SH-SY5Y (cell line): ENCODE results near the gene ZYX.

Source experiments
- GATA2 ChIP-seq: IDR thresholded peaks from 2 replicates; pipeline ENCODE4 v1.6.1; 2011; ENCODE audit warnings: mild to moderate bottlenecking, low read depth, low read length
- GATA3 ChIP-seq: IDR thresholded peaks from 2 replicates; pipeline ENCODE4 v1.6.1; 2011; ENCODE audit warnings: low read depth, mild to moderate bottlenecking, low read length, moderate library complexity

DNA sequence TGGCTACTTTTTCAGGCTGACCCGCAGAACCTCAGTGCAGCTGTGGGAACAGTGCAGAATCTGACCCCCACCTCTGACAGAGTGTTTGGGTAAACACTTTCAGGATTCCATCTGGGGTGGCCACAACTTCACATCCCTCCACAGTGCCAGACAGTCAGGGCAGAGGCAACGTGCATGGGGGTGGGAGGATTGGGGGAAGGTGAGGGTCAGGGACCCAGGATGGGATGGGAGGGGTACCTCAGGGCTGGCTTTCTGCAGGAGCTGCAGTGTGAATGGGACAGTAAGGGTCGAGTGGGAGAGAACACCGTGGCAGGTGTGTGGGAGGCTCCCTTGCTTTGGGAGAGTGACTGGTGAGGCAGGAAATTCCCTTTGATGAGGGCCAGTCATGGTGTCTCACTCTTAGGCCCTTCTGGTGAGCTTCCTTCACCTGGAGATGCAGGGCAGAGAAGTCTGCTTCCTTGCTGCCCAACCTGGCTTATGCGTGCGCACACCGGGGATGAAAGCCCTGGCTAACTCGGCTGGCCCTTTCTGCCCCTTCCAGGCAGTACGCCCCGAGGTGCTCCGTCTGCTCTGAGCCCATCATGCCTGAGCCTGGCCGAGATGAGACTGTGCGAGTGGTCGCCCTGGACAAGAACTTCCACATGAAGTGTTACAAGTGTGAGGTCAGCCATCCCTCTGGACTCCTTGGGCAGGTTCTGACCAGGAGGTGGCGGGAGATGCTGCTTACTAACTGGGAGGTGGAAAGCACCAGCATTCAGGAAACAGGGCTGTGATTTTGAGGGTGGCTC lies 8.4 kb downstream of the ZYX start:
- TF ChIP-seq GATA3 (no peak), GATA2 (no peak)
